ENCODE measurements around the gene RAX. TPM values are rescaled to one million over a fixed set of nuclear protein-coding genes. Genes with fewer than 3 reads are reported as not detected.
A peak's percentile ranks its signal among the peaks of the same experiment; 100 is the strongest.

Gene RAX
- total and polyA plus RNA-seq, 5 experiments from 2014 or later: not detected

DNA sequence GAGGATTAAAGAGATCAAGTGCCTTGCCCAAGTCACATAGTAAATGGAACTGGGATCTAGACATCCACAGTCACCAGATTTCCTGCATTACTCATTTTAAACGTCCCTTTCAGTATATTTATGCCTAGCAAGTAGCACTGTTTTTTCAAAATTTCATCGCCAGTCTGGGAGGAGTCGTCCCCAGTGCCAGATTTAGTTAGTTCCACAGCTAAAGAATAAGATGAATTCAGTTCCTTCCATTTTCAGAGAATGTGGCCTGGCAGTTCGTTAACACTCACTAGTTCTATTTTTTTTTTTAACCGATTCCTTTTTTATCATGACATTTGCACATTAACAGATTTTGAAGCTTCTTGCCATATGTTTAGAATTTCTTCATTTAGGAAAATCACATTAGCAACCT, 42.1 kb downstream of the RAX start:
- peaks cover 0 to 2% (median 0%) of the 10 kb centered on the region in 9 donors for H3K9me3 Mint-ChIP-seq
- no peak overlapping the region for H3K4me3 Mint-ChIP-seq
- H3K4me1 Mint-ChIP-seq: no peaks in the 10 kb centered on the region
- H3K27ac Mint-ChIP-seq: no peak overlapping the region
- no peak for ATAC-seq
- H3K27me3 Mint-ChIP-seq: peaks cover 18 to 61% (median 33%) of the 10 kb centered on the region in 5 donors
- POLR2A ChIA-PET: no interaction called here
- peaks cover 0 to 2% (median 0%) of the 10 kb centered on the region in 3 donors for H3K36me3 Mint-ChIP-seq
- no peak for DNase-seq

DNA sequence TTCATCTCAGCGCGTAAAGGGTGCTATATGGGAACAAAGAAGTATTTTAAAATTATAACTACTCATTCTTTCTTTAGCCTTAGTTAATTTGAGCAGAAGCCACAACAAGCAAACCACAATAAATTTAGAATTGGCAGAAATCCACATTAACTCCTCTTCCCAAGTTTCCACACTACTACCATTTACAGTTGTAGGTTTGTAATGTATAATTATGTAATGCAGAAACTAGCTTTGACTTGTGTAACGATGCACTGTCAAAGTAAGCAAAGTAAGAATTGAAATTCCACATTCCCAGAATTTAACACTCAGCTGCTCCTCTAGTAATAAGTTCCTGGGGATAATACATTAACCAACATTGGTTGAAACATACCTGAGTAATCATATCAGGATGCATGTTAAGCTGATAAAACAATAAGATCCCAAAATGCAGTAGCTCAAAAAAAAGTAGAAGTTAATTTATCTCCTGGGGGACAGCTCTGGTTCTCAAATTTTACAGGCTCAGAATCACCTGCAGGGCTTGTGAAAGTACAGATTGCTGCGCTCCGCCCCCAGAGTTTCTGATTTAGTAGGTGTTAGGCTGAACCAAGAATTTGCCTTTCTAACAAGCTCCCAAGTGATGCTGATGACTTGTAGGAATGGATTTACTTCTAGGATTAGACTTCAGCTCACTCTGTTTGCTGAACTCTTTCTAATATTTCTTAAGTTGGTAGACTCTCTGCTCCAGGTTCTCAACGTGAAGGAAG, 43.4 kb downstream of the RAX start:
- H3K9me3 Mint-ChIP-seq: peaks cover 0 to 2% (median 0%) of the 10 kb centered on the region in 9 donors
- ATAC-seq: no peak
- no peak overlapping the region for H3K4me3 Mint-ChIP-seq
- H3K4me1 Mint-ChIP-seq: no peaks in the 10 kb centered on the region
- H3K27me3 Mint-ChIP-seq: peaks cover 14 to 69% (median 35%) of the 10 kb centered on the region in 5 donors
- DNase-seq: no peak
- no peak overlapping the region for H3K27ac Mint-ChIP-seq
- no peaks in the 10 kb centered on the region for H3K36me3 Mint-ChIP-seq
- POLR2A ChIA-PET: no interaction called here

DNA sequence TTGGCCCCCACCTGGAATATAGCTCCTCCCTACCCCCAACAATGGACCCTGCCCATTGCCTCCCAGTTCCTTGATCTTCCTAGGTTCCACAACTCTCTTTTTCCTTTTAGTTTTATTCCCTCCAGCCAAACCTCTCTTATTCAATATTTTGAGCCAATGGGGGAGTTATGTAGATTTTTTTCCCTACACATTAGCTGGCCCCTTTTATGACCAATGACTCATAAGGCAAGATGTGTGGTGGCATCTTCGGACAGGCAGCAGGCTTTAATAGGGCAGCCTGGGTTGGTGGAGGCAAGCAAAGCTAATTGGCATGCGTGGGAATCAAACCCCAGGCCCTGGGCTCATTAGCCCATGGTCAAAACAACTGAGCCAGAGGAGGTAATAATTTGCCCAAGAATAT, 44.1 kb downstream of the RAX start:
- DNase-seq (no peak), ATAC-seq (no peak)
- H3K36me3 Mint-ChIP-seq: no peaks in the 10 kb centered on the region
- H3K27ac Mint-ChIP-seq: no peak overlapping the region
- H3K9me3 Mint-ChIP-seq: peaks cover 0 to 2% (median 0%) of the 10 kb centered on the region in 9 donors
- H3K4me1 Mint-ChIP-seq: no peaks in the 10 kb centered on the region
- POLR2A ChIA-PET: no interaction called here
- H3K4me3 Mint-ChIP-seq: no peak overlapping the region
- peaks cover 14 to 69% (median 35%) of the 10 kb centered on the region in 5 donors for H3K27me3 Mint-ChIP-seq

DNA sequence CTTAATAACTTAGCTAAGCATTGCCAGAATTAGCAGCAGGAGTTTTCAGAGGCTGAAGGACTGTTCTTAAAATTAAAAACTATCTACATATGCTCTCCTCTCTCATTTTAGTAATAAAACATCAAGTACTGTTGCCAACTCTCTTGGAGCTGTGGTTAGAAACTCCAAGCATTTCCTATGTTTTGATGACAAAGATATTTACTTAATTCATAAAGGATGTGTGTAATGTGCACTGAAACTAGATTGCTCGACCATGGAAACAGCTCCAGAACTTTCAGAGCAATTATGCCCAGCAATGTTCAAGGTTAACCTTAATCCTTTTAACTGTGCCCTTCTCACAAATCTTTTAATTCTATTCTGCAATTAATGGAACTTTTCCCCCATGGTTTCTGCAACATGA, 44.9 kb downstream of the RAX start:
- POLR2A ChIA-PET: no interaction called here
- Mint-ChIP-seq H3K27me3 (peaks cover 18 to 76% (median 39%) of the 10 kb centered on the region in 5 donors), H3K9me3 (peaks cover 0 to 2% (median 0%) of the 10 kb centered on the region in 9 donors), H3K4me1 (no peaks in the 10 kb centered on the region), H3K36me3 (no peaks in the 10 kb centered on the region), H3K27ac (no peak overlapping the region), H3K4me3 (no peak overlapping the region)
- DNase-seq (no peak), ATAC-seq (no peak)

DNA sequence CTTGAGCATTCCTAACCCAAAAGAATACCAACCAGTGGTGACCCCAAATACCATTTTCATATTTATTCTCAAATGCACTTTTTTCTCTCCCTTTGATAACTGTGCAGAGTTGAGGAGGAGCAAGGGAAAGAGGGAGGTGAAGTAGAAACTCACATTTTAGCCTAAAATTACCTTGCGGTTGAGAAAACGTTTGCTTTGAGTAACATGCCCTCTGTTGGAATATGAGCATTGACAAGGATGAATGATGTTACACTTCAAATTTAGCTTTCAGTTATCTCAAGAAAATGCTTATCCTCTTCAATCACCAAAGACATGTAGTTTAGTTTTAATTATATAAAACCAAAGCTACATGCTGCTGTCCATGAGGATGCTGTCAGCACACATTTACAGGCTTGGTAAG, 50.9 kb downstream of the RAX start:
- DNase-seq: no peak
- Mint-ChIP-seq H3K4me3 (no peak overlapping the region), H3K36me3 (no peaks in the 10 kb centered on the region), H3K9me3 (no peaks in the 10 kb centered on the region), H3K4me1 (peaks cover 9 to 17% (median 12%) of the 10 kb centered on the region in 4 donors), H3K27ac (no peak overlapping the region), H3K27me3 (peaks cover 34 to 90% (median 60%) of the 10 kb centered on the region in 5 donors)
- ATAC-seq: no peak
- POLR2A ChIA-PET: no interaction called here

DNA sequence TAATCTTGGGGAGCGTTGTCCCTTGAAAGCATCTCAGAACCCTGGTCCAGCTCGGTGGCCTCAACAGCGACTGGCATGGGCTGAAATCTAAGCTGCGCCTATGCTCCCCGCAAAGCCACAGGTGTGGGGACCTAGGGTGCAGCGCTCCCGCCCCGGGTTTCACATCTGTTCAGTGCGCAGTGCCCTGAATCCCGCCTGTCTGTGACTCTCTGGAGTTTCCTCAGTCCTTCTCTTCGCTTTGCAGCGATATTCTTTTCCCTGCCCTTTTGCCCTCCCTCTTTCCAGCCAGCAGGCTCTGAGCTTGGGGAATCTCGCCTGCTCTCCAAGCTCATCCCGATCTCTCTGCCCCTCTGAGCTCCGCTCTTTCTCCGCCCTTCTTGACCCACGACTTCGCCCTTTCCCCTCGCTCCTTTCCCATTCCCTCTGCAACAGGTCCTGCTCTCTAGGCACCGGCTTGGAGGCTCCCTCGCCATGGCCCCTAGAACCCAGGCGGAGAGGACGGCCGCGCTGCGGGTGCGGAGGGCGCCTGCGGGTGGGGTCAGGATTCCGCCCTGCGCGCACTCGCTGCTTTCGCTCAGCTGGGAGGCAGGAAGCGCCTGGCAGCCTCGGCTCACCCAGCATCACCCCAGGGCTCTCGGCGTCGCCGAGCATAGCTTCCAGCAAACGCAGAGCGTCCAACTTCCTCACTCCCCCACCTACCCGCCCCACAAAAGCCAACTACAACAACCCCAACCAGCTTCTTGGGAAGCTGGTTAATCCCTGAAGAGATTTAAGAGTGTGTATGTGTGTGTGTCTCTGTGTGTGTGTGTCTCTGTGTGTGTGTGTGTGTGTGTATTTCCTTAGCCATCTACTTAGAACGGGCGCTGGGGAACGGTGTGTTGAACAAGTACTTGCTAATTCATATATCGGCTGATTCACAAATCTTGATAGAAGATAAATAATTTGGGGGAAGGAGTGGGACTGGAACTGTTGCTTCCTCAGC, 52.2 kb downstream of the RAX start:
- Mint-ChIP-seq H3K27me3 (peaks cover 33 to 92% (median 56%) of the 10 kb centered on the region in 5 donors), H3K4me1 (peaks cover 9 to 17% (median 12%) of the 10 kb centered on the region in 4 donors), H3K36me3 (no peaks in the 10 kb centered on the region), H3K9me3 (no peaks in the 10 kb centered on the region), H3K4me3 (peak overlapping the region in 3 of 10 donors; percentile 15 to 60 (median 28)), H3K27ac (peak overlapping the region in 1 of 10 donors; percentile 69)
- POLR2A ChIA-PET: no interaction called here
- ATAC-seq (no peak), DNase-seq (no peak)

DNA sequence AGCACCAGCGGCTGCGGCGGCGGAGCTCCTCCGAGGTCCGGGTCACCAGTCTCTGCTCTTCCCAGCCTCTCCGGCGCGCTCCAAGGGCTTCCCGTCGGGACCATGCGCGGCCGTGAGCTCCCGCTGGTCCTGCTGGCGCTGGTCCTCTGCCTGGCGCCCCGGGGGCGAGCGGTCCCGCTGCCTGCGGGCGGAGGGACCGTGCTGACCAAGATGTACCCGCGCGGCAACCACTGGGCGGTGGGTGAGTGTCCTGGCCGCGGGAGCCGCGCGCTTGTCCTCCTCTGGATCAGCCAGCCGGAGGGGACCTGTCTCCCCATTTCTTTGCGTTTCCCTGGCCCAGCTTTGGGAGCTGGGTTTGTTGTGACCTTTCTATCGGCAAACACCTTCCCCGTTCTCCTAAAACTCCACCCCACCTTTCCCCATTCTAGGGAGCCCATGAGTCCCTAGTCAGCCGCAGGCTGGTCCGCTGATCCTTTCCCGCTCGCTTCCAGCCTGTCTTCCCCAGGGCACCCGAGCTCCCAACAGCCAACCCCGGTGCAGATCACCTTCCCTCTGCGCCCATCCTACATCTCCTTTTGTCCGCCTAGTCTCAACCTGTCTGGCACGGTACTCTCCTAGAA, 53.0 kb downstream of the RAX start:
- Mint-ChIP-seq H3K27me3 (peaks cover 37 to 92% (median 58%) of the 10 kb centered on the region in 5 donors), H3K4me3 (peak overlapping the region in 2 of 10 donors; percentile 15 to 28)
- no peak for DNase-seq

DNA sequence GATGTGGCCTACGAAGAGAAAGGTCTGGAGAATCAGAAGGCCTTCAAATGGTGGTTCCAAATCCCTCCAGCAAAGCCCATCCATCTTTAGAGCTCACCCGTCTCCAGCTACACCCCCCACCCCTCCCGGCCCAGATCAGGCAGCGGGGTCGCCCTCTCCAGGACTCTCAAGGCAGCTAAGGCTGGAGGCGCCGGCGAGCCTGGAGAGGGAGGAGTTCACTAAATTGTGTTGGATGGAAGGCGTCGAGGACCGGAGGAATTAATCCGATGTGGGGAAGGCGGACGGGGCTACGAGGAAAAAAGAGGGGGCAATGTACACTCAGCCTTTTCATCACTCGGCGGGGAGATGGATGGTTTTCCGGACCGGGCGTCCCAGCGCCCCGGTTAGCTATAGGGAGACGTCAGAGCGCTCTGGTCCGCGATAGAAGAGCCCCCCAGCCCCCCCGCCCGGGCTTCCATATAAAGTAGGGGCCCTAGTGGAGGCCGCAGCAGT, 53.5 kb downstream of the RAX start, which contains the start of gene GRP:
GRP (plus strand) TSS at position 487 of the 492 bp plus-strand sequence. CDS start 108 bp downstream, outside the sequence.
- peak within 1 kb of the TSS in 4 of 10 donors; percentile 15 to 60 (median 37) for H3K4me3 Mint-ChIP-seq
- H3K27me3 Mint-ChIP-seq: peaks cover 37 to 94% (median 60%) of the 10 kb centered on the region in 5 donors
- ATAC-seq: no peak
- no peak for DNase-seq
- H3K4me1 Mint-ChIP-seq: peaks cover 9 to 17% (median 12%) of the 10 kb centered on the region in 4 donors
- H3K9me3 Mint-ChIP-seq: no peaks in the 10 kb centered on the region
- no peaks in the 10 kb centered on the region for H3K36me3 Mint-ChIP-seq
- peak within 1 kb of the TSS in 2 of 10 donors; percentile 2 to 69 for H3K27ac Mint-ChIP-seq
- POLR2A ChIA-PET: no interaction called here

More for the DNA sequence above, 53.0 kb downstream of the RAX start:
- Mint-ChIP-seq H3K27ac (no peak overlapping the region), H3K36me3 (no peaks in the 10 kb centered on the region), H3K9me3 (no peaks in the 10 kb centered on the region), H3K4me1 (peaks cover 9 to 17% (median 12%) of the 10 kb centered on the region in 4 donors)
- POLR2A ChIA-PET: no interaction called here
- ATAC-seq: no peak

DNA sequence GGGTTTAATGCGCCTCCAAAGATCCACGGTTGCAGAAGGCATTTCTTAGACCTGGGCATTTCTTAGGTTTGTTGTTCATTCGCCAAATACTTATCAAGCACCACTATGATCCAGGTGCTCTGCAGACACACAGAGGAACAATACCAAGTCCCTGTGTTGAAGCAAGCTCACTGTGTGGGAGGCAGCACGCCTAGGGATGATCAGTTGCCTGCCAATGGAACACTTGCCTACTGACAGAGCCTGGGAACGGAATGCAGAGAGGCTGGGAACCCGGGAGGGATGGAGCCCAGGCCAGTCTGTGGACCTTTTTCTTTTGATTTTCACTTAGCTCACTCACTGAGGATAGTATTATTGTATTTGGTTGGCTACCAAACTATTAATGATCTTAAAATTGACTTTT, 55.2 kb downstream of the RAX start:
- H3K27me3 Mint-ChIP-seq: peaks cover 35 to 96% (median 64%) of the 10 kb centered on the region in 5 donors
- no peak overlapping the region for H3K4me3 Mint-ChIP-seq
- H3K9me3 Mint-ChIP-seq: no peaks in the 10 kb centered on the region
- POLR2A ChIA-PET: no interaction called here
- ATAC-seq: no peak
- no peak for DNase-seq
- H3K27ac Mint-ChIP-seq: no peak overlapping the region
- no peaks in the 10 kb centered on the region for H3K36me3 Mint-ChIP-seq
- peaks cover 9 to 17% (median 12%) of the 10 kb centered on the region in 4 donors for H3K4me1 Mint-ChIP-seq

Other genes with a start within 250 kb of the RAX start
- 10 to 100 TPM; 36.6 to 42.4 TPM for gene SEC11C, start 133.6 kb downstream of the RAX start, total RNA-seq
- gene SEC11C, start 133.6 kb downstream of the RAX start, polyA plus RNA-seq: 100 to 1,000 TPM; 102 to 151 (median 116) TPM
- not detected for gene GRP, start 53.3 kb downstream of the RAX start, total RNA-seq
- not detected for gene GRP, start 53.3 kb downstream of the RAX start, polyA plus RNA-seq
- not detected for gene CPLX4, start 45.2 kb upstream of the RAX start, total RNA-seq
- gene CPLX4, start 45.2 kb upstream of the RAX start, polyA plus RNA-seq: not detected
- 10 to 100 TPM; 40.7 to 52.5 TPM for gene LMAN1, start 85.8 kb upstream of the RAX start, total RNA-seq
- gene LMAN1, start 85.8 kb upstream of the RAX start, polyA plus RNA-seq: 10 to 100 TPM; 27.5 to 38.4 (median 38.0) TPM